HG02571 (cell line): ENCODE results near the gene ARHGAP44.

Source experiments
- ATAC-seq: cut with Tn5 transposase; IDR thresholded peaks from one replicate; pipeline ENCODE4 v1.9.1; 2021; ENCODE audit warnings: mild to moderate bottlenecking, moderate library complexity; ENCODE audit not compliant: unreplicated experiment

Gene ARHGAP44

DNA sequence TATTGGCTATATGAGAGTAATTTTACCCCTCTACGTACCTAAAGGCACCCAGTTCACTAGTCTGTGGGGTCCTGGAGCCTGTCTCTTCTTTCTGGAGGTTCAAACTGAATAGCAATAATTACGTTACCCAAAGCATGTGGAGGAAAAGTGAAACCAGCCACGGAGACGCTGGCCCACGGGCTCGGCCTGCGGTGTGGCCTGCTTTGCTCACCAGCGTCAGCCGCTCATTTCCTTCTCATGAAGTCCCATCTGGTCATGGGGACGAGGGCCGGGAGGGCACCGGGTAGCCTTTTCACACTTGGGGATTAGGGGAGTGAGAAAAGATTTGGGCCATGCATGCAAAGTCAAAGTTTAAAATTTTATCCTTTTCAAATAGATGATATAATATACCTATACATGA is 201.6 kb downstream of the ARHGAP44 start:
- ATAC-seq: no peak

DNA sequence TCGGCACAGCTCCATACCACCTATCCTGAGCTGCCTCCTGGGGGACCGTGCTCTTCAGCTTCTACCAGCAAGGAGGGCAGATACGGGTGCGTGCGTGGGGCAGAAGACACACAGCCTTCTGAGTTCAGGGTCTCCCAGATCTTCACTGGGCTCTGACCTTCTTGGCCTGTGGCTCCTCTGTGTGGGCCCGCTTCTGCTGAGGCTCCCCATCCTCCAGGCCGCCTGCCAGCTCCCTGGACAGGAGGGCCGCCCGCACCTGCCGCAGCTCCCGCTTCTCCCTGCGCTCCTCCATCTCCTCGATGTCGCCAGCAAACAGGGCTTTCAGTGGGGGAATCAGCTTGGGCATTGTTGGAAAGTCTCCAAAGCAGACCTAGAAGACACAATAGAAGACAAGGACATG is 203.4 kb downstream of the ARHGAP44 start:
- ATAC-seq: no peak

DNA sequence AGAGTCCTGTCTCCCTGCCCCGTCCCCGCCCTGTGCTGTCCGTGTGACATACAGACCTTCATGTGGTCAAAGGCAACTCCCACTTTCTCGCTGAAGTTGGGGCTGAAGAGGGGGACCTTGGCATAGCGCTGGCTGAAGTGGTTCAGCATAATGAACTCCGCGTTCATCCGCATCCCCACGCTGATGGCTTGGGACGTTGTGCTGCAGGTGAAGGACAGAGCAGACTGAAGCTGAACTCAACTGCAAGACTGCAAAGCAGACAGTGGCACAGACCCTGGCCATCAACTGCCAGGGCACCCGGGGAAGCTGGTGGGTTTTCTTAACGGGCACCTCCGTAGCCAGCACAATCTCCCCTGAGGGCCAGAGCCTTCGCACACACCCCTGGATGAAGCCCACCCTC is 204.3 kb downstream of the ARHGAP44 start:
- ATAC-seq: no peak

DNA sequence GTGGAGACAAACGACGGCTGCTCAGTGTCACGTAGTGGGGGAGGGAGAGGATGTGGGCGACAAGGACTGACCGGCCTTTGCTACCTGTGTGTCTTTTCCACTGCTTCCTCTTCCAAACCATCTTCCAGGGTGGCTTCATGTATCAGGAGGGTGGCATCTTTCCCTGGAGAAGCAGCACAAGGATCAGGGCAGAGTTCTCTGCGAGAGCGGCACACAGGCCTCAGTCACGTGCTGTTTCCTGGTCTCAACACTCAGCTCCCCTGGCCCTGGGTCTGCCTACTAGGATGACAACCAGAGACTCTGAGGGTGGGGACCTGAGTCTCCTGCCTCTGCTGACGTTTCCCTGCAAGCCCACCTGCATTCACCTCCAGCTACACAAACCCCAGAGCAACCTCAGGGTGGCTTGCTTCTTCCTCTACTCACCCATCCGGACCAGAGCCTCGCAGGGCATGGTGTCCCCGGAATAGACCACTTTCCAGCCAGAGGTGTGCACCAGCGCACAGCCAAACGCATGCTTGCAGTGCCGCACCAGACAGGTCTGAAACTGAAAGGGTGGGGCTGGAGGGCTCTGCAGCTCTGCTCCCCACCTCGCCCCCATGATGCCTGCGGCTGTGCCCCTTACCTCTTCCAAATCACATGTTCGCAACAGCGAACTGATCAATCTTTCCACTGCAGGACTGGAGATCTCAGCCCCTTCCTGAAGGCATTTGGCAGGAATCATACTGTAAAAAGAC is 205.2 kb downstream of the ARHGAP44 start:
- ATAC-seq: no peak

DNA sequence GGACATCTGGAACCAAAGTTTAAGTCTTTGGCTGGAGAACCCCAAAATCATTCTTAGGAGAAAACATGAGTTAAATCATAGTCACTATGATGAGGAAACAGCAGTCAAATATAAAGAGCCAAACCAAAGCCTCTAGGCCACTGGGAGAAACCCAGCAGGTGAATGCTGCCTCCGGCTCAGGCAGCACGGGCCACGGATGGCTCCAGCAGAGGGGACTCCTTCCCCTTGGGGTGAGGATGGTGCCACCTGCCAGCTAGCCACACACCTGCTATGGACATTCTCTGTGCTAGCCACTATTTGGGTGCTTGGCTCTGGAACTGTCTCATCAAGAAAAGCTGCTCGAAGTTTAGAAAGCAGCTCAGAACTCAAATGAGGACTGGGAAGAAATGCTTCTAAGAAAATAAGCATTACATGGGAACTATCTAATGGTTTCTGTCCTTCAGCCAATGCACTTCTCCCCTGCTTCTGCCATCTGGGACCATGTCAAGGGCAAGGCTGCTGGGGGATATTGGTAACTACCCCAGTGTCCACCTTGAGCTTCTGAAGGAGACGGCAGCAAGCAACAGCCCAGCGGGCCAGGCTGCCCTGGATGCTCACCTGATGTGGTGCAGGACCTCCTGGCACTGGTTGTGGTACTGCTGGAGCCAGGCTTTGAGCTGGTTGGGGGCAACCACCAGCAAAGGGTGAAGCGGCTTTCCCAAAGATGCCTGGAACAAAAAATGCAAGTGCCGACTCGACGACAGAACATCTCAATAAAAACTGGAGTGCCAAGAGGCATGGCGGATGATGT is 206.0 kb downstream of the ARHGAP44 start:
- ATAC-seq: no peak

DNA sequence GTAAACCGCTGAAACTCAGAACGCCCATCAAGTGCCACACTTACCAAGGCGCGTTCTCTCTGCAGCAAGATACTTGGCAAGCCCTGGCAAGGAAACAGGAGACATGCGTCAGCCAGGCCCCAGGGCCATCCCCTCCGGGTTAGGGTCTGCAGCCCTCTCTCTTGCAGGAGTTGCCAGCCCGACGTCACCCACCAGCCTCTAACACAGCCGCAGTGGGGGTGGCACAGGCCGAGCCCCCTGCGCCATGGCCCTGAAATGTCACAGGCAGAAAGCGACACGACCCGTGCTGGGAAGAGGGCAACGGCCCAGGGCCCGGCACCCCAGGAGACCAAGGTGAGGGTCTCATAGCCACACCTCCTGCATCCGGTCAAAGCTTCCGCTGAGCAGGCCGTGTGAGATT is 206.6 kb downstream of the ARHGAP44 start:
- no peak for ATAC-seq

DNA sequence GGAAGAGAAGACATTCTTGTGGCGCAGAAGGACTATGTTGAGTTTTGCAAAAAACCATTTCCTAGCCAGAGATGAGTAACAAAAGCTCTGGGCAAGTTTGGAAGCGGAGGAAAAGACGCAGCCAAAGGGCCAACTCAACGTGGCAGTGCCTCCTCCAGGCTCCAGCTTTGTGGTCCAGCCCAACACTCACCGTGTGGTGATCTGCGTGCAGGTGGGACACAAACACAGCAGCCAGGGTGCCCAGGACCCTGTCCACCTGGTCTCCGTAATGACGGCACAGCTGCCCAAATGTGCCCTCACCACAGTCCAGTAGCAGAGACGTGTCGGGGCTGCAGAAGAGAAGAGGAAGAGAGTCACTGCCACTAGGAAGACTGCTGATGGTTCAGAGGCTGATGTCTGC is 207.1 kb downstream of the ARHGAP44 start:
- no peak for ATAC-seq

DNA sequence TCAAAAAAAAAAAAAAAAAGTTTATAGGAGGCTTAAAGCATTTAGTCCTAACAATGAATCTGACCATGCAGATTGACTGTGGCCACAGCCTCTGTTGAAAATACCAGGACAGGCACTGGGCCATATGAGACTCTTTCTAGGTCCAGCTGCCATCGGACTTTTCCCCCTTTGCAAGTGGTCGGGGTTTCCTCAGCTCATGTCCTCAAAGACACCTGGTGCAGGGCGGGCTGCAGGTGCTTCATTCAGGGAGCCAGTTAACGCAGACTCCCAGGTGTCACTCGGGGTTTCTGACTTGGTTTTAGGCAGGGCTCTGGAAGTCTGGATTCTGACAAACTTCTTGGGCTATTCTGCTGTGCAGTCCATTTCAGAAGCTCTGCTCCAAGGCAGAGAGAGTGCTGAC is 207.6 kb downstream of the ARHGAP44 start:
- ATAC-seq: no peak

DNA sequence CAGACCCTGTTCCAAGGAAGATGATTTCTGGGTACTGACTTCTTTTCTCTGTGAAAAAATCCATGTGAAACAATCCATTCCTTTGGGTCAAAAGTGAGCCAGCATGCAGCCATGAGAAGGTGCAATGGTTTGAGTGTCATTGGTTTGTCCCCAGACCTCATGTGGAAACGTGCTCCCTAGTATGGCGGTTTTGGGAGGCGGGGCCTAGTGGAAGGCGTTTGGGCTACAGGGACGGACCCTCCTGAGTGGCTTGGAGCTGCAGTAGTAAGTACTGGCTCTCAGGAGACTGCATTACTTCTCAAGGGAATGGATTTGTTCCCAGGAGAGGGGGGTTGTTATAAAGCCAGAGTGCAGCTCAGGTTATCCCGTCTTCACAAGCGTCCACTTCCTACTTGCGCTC is 209.2 kb downstream of the ARHGAP44 start:
- ATAC-seq: no peak

DNA sequence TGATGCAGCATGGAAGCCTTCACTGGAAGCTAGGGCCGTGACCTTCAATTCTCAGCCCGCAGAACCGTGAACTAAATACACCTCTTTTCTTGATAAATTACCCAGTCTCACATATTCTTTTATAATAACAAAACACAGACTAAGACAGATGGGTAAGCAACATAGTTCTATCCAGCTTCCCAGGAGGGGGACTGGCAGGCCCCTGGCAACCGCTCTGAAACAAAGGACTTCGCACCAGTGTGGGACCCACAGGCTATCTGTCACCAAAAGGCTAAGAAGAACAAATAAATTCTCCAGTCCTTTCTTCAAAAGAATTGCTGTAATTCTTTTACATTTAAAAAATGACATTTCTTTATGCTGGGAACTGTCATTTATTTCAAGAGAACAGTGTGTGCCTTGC is 209.6 kb downstream of the ARHGAP44 start:
- ATAC-seq: no peak

DNA sequence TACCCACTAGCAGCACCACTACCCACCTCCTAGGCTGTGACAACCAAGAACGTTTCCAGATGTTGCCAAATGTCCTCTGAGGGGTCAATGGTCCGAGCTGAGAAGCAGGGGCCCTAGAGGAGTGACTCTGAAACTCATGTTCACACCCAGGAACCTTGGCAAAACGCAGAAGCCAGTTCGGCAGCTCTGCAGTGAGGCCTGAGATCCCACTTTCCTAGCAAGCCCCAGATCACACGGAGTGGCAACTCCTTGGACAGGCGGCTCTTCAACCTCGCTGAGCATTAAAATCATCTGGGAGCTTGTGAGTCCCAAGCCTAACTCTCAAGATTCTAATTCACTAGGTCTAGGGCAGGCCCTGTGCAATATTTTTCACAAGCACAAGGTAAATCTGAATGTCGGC is 211.3 kb downstream of the ARHGAP44 start:
- no peak for ATAC-seq

DNA sequence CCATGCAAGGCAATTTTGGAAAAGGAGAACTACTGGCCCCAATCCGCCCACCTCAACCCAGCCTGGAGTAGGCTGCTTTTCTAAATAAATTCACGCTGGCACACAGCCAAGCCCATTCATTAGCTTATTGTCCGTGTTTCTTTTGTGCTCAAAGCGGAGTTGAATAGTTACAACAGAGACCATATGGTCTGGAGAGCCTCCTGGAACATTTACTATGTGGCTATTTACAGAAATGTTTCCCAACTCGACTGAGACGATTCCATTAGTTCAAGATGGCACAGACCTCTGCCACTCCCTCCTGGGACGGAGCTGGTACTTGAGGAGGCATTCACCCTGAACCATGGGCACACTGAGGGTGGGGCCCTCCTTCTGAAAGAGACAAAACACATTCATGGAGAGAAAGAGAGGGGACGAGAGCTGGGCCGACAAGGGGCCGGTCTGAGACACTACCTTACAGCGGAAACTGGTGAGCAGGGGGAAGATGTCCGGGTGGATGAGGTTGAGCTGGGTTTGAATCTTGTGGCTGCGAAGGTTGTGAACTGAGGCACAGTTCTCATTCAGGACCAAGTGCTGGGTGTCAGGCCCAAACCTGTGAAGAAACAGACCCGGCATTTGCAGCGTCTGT is 212.8 kb downstream of the ARHGAP44 start:
- ATAC-seq: no peak

DNA sequence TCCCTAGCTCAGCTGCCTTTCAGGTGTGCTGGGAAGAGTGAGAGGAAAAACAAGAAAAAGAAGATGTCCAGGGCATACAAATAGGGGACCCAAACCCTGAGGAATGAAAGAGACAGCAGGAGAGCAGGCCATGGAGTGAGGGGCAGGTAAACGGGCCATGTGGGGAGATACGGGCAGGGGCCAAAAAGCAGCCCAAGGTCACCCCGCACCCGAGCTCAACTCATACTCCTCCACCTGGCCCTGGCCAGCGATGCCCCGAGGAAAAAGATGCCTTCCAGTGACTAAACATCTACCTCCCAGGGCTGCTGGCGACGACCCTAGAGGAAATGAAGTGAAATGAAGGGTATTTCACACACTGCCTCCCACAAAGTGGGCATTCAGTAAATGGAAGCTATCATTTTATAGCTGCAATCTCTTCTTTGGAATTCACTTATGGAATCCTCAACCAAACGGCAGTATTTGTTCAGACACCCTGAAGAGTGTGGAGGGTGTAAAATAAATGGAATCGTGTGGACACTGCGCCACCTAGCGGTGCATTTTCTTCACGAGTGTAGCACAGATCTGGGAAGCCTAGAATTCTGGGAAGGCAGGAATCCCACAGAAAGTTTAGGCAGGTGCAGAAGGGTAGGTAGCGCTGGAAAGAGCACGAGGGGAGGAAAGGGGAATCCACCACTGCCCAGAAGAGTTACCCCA is 213.6 kb downstream of the ARHGAP44 start:
- no peak for ATAC-seq

DNA sequence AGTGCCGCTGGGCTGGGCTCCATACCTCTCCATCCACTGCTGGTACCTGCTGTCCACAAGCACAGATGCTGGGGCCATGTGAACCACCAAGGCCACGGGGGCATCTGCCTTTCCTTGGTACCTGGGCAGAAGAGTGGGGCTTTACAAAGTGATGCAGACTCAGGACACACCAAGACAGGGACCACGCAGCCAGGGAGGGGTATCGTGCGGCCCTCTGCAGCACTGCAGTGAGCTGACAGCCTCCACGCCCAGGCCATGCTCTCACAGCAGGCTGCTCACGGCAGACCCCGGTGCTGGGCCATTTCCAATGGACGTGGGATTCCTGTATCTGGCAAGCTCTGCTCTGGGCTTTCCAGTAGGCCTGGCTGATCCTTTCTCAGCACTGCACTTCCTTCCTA is 214.2 kb downstream of the ARHGAP44 start:
- no peak for ATAC-seq

DNA sequence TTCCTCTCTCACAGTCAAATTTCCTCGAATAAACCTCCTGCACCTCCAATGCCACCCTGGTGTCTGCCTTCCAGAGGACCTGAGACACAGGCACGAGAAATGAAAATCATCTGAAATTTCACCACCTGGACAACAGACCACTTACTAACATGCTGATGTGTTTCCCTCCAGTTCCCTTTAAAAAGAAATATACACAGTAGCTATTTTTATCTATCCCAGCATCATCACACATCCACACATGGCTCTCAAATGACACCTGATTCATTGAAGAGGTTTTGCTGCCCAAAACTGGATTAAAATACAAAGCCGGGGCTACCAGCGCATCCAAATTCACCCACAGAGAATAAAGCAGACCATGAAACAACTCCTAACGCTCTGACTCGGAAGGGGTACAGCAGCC is 214.6 kb downstream of the ARHGAP44 start:
- ATAC-seq: no peak

DNA sequence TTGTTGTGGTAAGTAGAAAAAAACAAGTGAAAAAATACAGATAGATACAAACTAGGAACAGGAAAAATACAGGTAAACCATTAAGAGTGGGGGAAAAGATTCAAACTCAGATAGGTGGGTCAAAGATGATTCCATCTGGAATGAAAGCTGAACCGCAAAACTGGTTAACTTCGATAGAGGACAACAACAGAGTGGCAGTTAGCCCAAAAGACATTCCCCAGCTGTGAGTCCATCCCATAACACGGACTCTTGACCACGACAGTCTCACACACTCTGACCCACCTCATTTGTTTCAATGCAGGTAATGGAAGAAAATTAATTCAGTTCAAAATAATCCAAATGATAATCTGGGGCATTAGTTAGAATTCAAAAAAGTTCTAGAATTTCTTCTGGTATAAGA is 215.0 kb downstream of the ARHGAP44 start:
- no peak for ATAC-seq

DNA sequence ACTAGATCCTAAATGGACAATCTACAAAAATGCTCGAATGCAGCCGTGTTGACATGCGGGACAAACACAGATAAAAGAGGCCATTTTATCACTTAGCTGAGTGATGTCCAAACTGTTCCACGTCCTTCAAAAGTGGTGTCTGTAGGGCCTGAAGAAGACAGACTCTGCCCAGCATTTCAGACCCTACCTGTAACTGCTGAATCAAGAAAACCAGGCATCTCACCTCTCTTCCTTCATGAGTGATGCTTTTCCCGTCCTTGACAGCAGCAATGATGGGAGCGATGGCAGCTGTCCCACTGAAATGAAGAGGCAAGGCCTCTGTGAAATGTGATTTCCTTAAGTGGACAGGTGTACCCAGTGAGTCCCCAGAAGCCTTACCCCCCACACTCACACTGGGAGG is 216.2 kb downstream of the ARHGAP44 start:
- ATAC-seq: no peak

DNA sequence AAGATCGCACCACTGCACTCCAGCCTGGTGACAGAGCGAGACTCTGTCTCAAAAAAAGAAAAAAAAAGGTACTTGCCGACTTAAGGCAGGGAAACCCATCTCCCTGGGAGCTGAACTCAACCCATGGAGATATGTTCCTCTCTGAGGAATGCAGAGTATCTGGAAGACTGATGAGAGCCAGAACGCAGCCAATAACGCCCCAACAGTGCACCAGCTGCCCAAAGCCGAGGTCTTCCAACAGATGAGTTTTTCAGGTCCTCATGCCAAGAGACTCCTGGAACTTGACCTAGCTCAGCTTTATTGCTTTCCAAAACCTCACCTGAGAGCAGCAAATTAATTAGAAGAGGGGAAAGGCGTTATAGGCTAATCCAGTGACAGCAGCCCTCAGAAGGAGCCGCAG is 219.2 kb downstream of the ARHGAP44 start:
- ATAC-seq: no peak

DNA sequence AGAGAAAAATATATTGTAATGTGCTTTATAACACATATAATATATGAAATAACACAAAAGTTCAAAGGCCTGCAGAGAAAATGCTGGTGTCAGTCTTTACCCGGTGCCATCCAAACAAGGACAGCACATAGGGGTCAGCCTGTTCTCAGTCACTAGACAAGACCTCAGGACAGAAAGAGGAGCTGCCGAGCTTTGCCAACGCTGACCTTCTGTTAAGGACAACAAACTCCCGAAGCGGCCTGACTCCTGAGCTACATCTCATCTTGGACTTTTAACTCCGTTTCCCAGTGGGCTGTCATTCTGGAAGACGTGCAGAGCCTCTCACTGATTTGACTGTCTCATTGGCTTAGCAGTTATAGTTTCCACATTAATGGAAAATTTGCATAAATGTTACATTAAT is 221.7 kb downstream of the ARHGAP44 start:
- ATAC-seq: no peak

DNA sequence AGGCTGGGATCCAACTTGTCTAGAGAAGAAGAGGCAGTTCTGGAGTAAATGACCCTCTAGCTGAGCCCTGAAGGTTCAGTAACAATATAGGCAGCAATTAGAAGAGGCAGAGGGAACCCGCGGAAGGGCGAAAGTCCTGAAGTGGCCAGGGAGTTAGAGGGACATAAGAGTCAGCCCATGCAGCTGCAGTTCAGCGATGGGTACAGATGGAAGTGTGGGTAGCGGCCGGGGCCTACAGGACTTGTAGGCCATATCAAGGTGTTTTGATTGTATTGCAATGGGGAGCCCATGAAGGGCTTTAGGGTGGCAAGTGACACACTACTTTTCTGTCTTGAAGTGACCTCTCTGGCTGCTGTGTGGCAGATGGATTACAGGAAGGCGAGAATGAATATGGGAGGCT is 225.5 kb downstream of the ARHGAP44 start:
- ATAC-seq: no peak

DNA sequence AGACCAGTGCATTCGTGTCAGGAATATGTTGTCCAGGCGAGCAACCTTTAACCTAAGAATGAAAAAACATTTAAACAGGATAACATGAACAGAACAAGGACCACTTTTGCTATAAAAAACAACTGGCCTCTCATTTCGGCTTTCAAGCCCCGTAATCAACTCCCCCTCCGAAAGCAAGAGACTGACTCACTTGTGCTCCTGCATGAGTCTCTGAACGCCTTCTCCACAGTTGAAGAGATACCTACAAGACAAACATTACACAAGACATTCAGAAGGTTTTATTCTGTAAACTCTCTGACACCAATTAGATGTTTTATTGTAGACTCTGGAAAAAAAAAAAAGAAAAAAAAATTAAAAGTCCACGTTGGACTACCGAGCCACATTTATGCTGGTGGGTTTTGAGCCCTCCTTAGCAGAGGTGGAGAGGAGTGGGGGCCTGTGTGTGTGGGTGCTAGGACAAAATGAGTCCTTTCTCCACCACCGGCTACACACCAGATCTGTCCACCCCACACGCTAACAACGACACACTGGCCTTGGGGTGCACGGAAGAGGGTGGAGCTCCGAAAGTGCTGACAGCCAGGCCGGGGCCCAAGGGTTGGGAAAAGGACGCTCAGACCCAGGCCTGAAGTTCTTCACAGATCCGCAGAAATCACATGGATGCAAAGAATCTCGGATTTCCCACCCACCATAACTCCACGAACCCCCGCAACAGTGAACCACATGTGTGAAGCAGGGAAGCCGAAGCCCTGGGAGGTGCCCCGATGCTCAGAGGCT is 227.8 kb downstream of the ARHGAP44 start:
- ATAC-seq: peak; percentile 7
